ENCODE results near the gene C1D.
A peak's percentile ranks its signal among the peaks of the same experiment; 100 is the strongest.

Gene C1D

GRCh38 chr2:68062680-68063387, at the start of gene C1D:
TSS of gene C1D (minus strand) at chr2:68063004. CDS start at chr2:68047310, 15,694 bp downstream.
- H3K9me3 Mint-ChIP-seq, result no peaks in the 10 kb centered on the region
- H3K4me3 Mint-ChIP-seq, result peak within 1 kb of the TSS; percentile 96
- H3K4me1 Mint-ChIP-seq (ENCODE audit: low read depth), result peaks cover 22% of the 10 kb centered on the region
- H3K36me3 Mint-ChIP-seq (ENCODE audit: low read depth), result no peaks in the 10 kb centered on the region
- peak; percentile 94 for DNase-seq (ENCODE audit: low spot score)
- H3K27me3 Mint-ChIP-seq (ENCODE audit: low read depth), result peaks cover 24% of the 10 kb centered on the region
- H3K27ac Mint-ChIP-seq, result peak within 1 kb of the TSS; percentile 98

GRCh38 chr2:68110102-68110501, 47.3 kb upstream of the C1D start:
- no peaks in the 10 kb centered on the region for H3K4me1 Mint-ChIP-seq (ENCODE audit: low read depth)
- H3K4me3 Mint-ChIP-seq, result no peak overlapping the region
- peaks cover 6% of the 10 kb centered on the region for H3K36me3 Mint-ChIP-seq (ENCODE audit: low read depth)
- no peak overlapping the region for H3K27ac Mint-ChIP-seq
- DNase-seq (ENCODE audit: low spot score), result no peak
- H3K9me3 Mint-ChIP-seq, result peaks cover 16% of the 10 kb centered on the region
- H3K27me3 Mint-ChIP-seq (ENCODE audit: low read depth), result no peaks in the 10 kb centered on the region

GRCh38 chr2:68108120-68108519, 45.3 kb upstream of the C1D start:
- Mint-ChIP-seq H3K27me3 (ENCODE audit: low read depth) (no peaks in the 10 kb centered on the region), H3K27ac (no peak overlapping the region), H3K4me1 (ENCODE audit: low read depth) (no peaks in the 10 kb centered on the region), H3K9me3 (peaks cover 24% of the 10 kb centered on the region), H3K4me3 (no peak overlapping the region), H3K36me3 (ENCODE audit: low read depth) (peaks cover 10% of the 10 kb centered on the region)
- no peak for DNase-seq (ENCODE audit: low spot score)

- Mint-ChIP-seq H3K36me3 (ENCODE audit: low read depth) (peaks cover 10% of the 10 kb centered on the region), H3K4me3 (no peak overlapping the region), H3K9me3 (peaks cover 24% of the 10 kb centered on the region), H3K4me1 (ENCODE audit: low read depth) (no peaks in the 10 kb centered on the region), H3K27me3 (ENCODE audit: low read depth) (no peaks in the 10 kb centered on the region), H3K27ac (no peak overlapping the region)
- no peak for DNase-seq (ENCODE audit: low spot score)
Observed at GRCh38 chr2:68107475-68107874, 44.7 kb upstream of the C1D start.

GRCh38 chr2:68104111-68104835, 41.5 kb upstream of the C1D start:
- peaks cover 2% of the 10 kb centered on the region for H3K27me3 Mint-ChIP-seq (ENCODE audit: low read depth)
- H3K4me1 Mint-ChIP-seq (ENCODE audit: low read depth), result peaks cover 5% of the 10 kb centered on the region
- H3K36me3 Mint-ChIP-seq (ENCODE audit: low read depth), result peaks cover 12% of the 10 kb centered on the region
- H3K4me3 Mint-ChIP-seq, result no peak overlapping the region
- no peak for DNase-seq (ENCODE audit: low spot score)
- H3K27ac Mint-ChIP-seq, result no peak overlapping the region
- H3K9me3 Mint-ChIP-seq, result peaks cover 26% of the 10 kb centered on the region

- Mint-ChIP-seq H3K27ac (no peak overlapping the region), H3K27me3 (ENCODE audit: low read depth) (peaks cover 2% of the 10 kb centered on the region), H3K9me3 (peaks cover 29% of the 10 kb centered on the region), H3K4me1 (ENCODE audit: low read depth) (peaks cover 9% of the 10 kb centered on the region), H3K36me3 (ENCODE audit: low read depth) (peaks cover 15% of the 10 kb centered on the region), H3K4me3 (no peak overlapping the region)
- no peak for DNase-seq (ENCODE audit: low spot score)
Observed at GRCh38 chr2:68103709-68104055, 40.9 kb upstream of the C1D start.

- H3K27ac Mint-ChIP-seq, result no peak overlapping the region
- peaks cover 29% of the 10 kb centered on the region for H3K9me3 Mint-ChIP-seq
- H3K4me1 Mint-ChIP-seq (ENCODE audit: low read depth), result peaks cover 9% of the 10 kb centered on the region
- DNase-seq (ENCODE audit: low spot score), result no peak
- peaks cover 2% of the 10 kb centered on the region for H3K27me3 Mint-ChIP-seq (ENCODE audit: low read depth)
- peaks cover 15% of the 10 kb centered on the region for H3K36me3 Mint-ChIP-seq (ENCODE audit: low read depth)
- H3K4me3 Mint-ChIP-seq, result no peak overlapping the region
Observed at GRCh38 chr2:68103030-68103708, 40.4 kb upstream of the C1D start.

- peaks cover 5% of the 10 kb centered on the region for H3K27me3 Mint-ChIP-seq (ENCODE audit: low read depth)
- peaks cover 9% of the 10 kb centered on the region for H3K36me3 Mint-ChIP-seq (ENCODE audit: low read depth)
- H3K4me1 Mint-ChIP-seq (ENCODE audit: low read depth), result peaks cover 9% of the 10 kb centered on the region
- H3K27ac Mint-ChIP-seq, result no peak overlapping the region
- peaks cover 13% of the 10 kb centered on the region for H3K9me3 Mint-ChIP-seq
- H3K4me3 Mint-ChIP-seq, result no peak overlapping the region
- DNase-seq (ENCODE audit: low spot score), result no peak
Observed at GRCh38 chr2:68100189-68100588, 37.4 kb upstream of the C1D start.

- Mint-ChIP-seq H3K4me1 (ENCODE audit: low read depth) (peaks cover 10% of the 10 kb centered on the region), H3K4me3 (no peak overlapping the region), H3K36me3 (ENCODE audit: low read depth) (peaks cover 5% of the 10 kb centered on the region), H3K27ac (no peak overlapping the region), H3K27me3 (ENCODE audit: low read depth) (peaks cover 5% of the 10 kb centered on the region), H3K9me3 (peaks cover 5% of the 10 kb centered on the region)
- DNase-seq (ENCODE audit: low spot score), result no peak
Observed at GRCh38 chr2:68099260-68099659, 36.5 kb upstream of the C1D start.

- Mint-ChIP-seq H3K36me3 (ENCODE audit: low read depth) (peaks cover 5% of the 10 kb centered on the region), H3K4me1 (ENCODE audit: low read depth) (peaks cover 16% of the 10 kb centered on the region), H3K4me3 (no peak overlapping the region), H3K9me3 (peaks cover 5% of the 10 kb centered on the region), H3K27me3 (ENCODE audit: low read depth) (peaks cover 6% of the 10 kb centered on the region), H3K27ac (no peak overlapping the region)
- no peak for DNase-seq (ENCODE audit: low spot score)
Observed at GRCh38 chr2:68098291-68098797, 35.5 kb upstream of the C1D start.

- Mint-ChIP-seq H3K4me1 (ENCODE audit: low read depth) (peaks cover 34% of the 10 kb centered on the region), H3K27me3 (ENCODE audit: low read depth) (peaks cover 4% of the 10 kb centered on the region)
Observed at GRCh38 chr2:68094111-68094510, 31.3 kb upstream of the C1D start.

GRCh38 chr2:68093634-68094033, 30.8 kb upstream of the C1D start:
- peaks cover 34% of the 10 kb centered on the region for H3K4me1 Mint-ChIP-seq (ENCODE audit: low read depth)
- no peak for DNase-seq (ENCODE audit: low spot score)
- H3K36me3 Mint-ChIP-seq (ENCODE audit: low read depth), result no peaks in the 10 kb centered on the region
- no peak overlapping the region for H3K27ac Mint-ChIP-seq
- H3K27me3 Mint-ChIP-seq (ENCODE audit: low read depth), result peaks cover 4% of the 10 kb centered on the region
- no peaks in the 10 kb centered on the region for H3K9me3 Mint-ChIP-seq
- H3K4me3 Mint-ChIP-seq, result no peak overlapping the region

More at GRCh38 chr2:68094111-68094510, 31.3 kb upstream of the C1D start:
- Mint-ChIP-seq H3K27ac (no peak overlapping the region), H3K36me3 (ENCODE audit: low read depth) (peaks cover 2% of the 10 kb centered on the region), H3K9me3 (peaks cover 2% of the 10 kb centered on the region), H3K4me3 (no peak overlapping the region)
- no peak for DNase-seq (ENCODE audit: low spot score)

- Mint-ChIP-seq H3K27ac (no peak overlapping the region), H3K4me3 (no peak overlapping the region), H3K4me1 (ENCODE audit: low read depth) (peaks cover 41% of the 10 kb centered on the region), H3K9me3 (no peaks in the 10 kb centered on the region), H3K36me3 (ENCODE audit: low read depth) (no peaks in the 10 kb centered on the region), H3K27me3 (ENCODE audit: low read depth) (peaks cover 4% of the 10 kb centered on the region)
- no peak for DNase-seq (ENCODE audit: low spot score)
Observed at GRCh38 chr2:68091439-68092034, 28.7 kb upstream of the C1D start.

GRCh38 chr2:68089961-68090360, 27.2 kb upstream of the C1D start:
- H3K27me3 Mint-ChIP-seq (ENCODE audit: low read depth), result peaks cover 6% of the 10 kb centered on the region
- no peak for DNase-seq (ENCODE audit: low spot score)
- H3K36me3 Mint-ChIP-seq (ENCODE audit: low read depth), result no peaks in the 10 kb centered on the region
- H3K27ac Mint-ChIP-seq, result peak overlapping the region; percentile 77
- H3K4me1 Mint-ChIP-seq (ENCODE audit: low read depth), result peaks cover 47% of the 10 kb centered on the region
- H3K9me3 Mint-ChIP-seq, result no peaks in the 10 kb centered on the region
- peak overlapping the region; percentile 39 for H3K4me3 Mint-ChIP-seq

Measured in T-helper 2 cell treated with Interferon-gamma antibody and Interleukin-4, amounts not matched to agents 5 μg/mL and 100 μg/mL, for 36 hours (primary cell).